Fibroblast of lung (primary cell): Measurements from ENCODE around the gene RFX8. TPM values are rescaled to one million over a fixed set of nuclear protein-coding genes. Genes with fewer than 3 reads are reported as not detected.
A peak's percentile ranks its signal among the peaks of the same experiment; 100 is the strongest.

Experiments
- DNase-seq, 2 donors: peaks; one replicate each; pipeline versions ENCODE4 v3.0.0 to v3.0.0-alpha.2; 2010; ENCODE audit warnings: low read depth in 2 of 2
- H2AFZ ChIP-seq: 2 replicates; pipeline ENCODE4 v1.5.1; 2012; ENCODE audit warnings: low read length, control low read depth, inconsistent platforms
- H3K27ac ChIP-seq: 2 replicates; pipeline ENCODE4 v1.5.1; 2011; ENCODE audit warnings: low read length, control low read depth; ENCODE audit not compliant: insufficient read depth
- H3K27me3 ChIP-seq: 2 replicates; pipeline ENCODE4 v1.5.1; 2011; ENCODE audit warnings: mild to moderate bottlenecking, low read length; ENCODE audit not compliant: control insufficient read depth, insufficient read depth
- H3K36me3 ChIP-seq: 2 replicates; pipeline ENCODE4 v1.5.1; 2011; ENCODE audit warnings: low read length; ENCODE audit not compliant: control insufficient read depth, insufficient read depth
- H3K4me1 ChIP-seq: 2 replicates; pipeline ENCODE4 v1.5.1; 2011; ENCODE audit warnings: low read length; ENCODE audit not compliant: control insufficient read depth, insufficient read depth; ENCODE audit errors: extremely low read depth
- H3K4me2 ChIP-seq: 2 replicates; pipeline ENCODE4 v1.5.1; 2011; ENCODE audit warnings: low read length, control low read depth; ENCODE audit not compliant: insufficient read depth; ENCODE audit errors: extremely low read depth
- H3K4me3 ChIP-seq, 4 experiments: fragments of 200-600 bp in 1 of 4; sonication (generic) in 1 of 4; replicated peaks in 1 of 4; 2 replicates each; pipeline ENCODE4 v1.5.1; 2011 to 2016; ENCODE audit warnings: low read length in 4 of 4, low read depth in 3 of 4, mild to moderate bottlenecking in 3 of 4, control low read depth in 2 of 4, inconsistent platforms in 1 of 4, mixed read lengths in 1 of 4; ENCODE audit not compliant: insufficient read depth in 1 of 4; ENCODE audit errors: control extremely low read depth in 1 of 4
- H3K79me2 ChIP-seq: 2 replicates; pipeline ENCODE4 v1.5.1; 2012; ENCODE audit warnings: mild to moderate bottlenecking, low read length, inconsistent platforms; ENCODE audit not compliant: control insufficient read depth, insufficient read depth
- H3K9ac ChIP-seq: 2 replicates; pipeline ENCODE4 v1.5.1; 2011; ENCODE audit warnings: mild to moderate bottlenecking, low read length, control low read depth; ENCODE audit not compliant: insufficient read depth
- H3K9me3 ChIP-seq: 2 replicates; pipeline ENCODE4 v1.5.1; 2012; ENCODE audit warnings: low read depth, low read length; ENCODE audit not compliant: control insufficient read depth, insufficient read depth
- H4K20me1 ChIP-seq: 2 replicates; pipeline ENCODE4 v1.5.1; 2011; ENCODE audit warnings: low read length; ENCODE audit not compliant: control insufficient read depth, insufficient read depth; ENCODE audit errors: extremely low read depth
- CTCF ChIP-seq, 2 donors: IDR thresholded peaks in 1 of 2; conservative IDR thresholded peaks in 1 of 2; 1 replicate in 1 of 2; 2 replicates in 1 of 2; pipeline ENCODE4 v1.5.1; 2011 to 2012; ENCODE audit warnings: low read length in 2 of 2, control low read depth in 1 of 2, inconsistent platforms in 1 of 2, low read depth in 1 of 2, mild to moderate bottlenecking in 1 of 2
- EZH2 ChIP-seq: IDR thresholded peaks from 2 replicates; pipeline ENCODE4 v1.5.1; 2012; ENCODE audit warnings: low read length, control low read depth, mild to moderate bottlenecking; ENCODE audit errors: missing control alignments
- polyA plus RNA-seq, 2 donors: library from polyadenylated mRNA; depleted of rRNA in 1 of 2; stranded (reverse) in 1 of 2; unstranded in 1 of 2; fragments of >200 nt; gene quantifications; 2 replicates each; pipeline ENCODE4 v1.2.1, GENCODE V29; 2011 to 2012; ENCODE audit warnings: missing spikeins in 1 of 2
- total RNA-seq: library from RNA; depleted of rRNA; stranded (reverse); fragments of >200 nt; gene quantifications from 2 replicates; pipeline ENCODE4 v1.2.1, GENCODE V29; 2014

The RFX8 gene
- total and polyA plus RNA-seq, 2 donors (not counting 1 experiment from before 2014, with no cell fraction given), result 4.3 to 12.4 TPM

- no peaks in the 10 kb centered on the region for H3K79me2 ChIP-seq
- H3K4me3 ChIP-seq, result no peak overlapping the region
- TF ChIP-seq EZH2 (no peak), CTCF (conservative IDR thresholded peaks at IDR 0.05 in 1 of 2, IDR thresholded peaks at IDR 0.05 in 1 of 2; ENCODE audit: low read depth in 1 of 2, low read length in 2 of 2) (no peak)
- no peaks in the 10 kb centered on the region for H3K36me3 ChIP-seq
- no peaks in the 10 kb centered on the region for H4K20me1 ChIP-seq
- no peak overlapping the region for H3K9ac ChIP-seq
- no peak overlapping the region for H3K27ac ChIP-seq
- H3K4me2 ChIP-seq, result no peak overlapping the region
- peaks cover 9% of the 10 kb centered on the region for H3K4me1 ChIP-seq
- H3K27me3 ChIP-seq, result no peaks in the 10 kb centered on the region
- H3K9me3 ChIP-seq, result no peaks in the 10 kb centered on the region
- H2AFZ ChIP-seq, result no peak overlapping the region
- peak; percentile 66 to 80 for DNase-seq
These were observed 25.3 kb upstream of the RFX8 start for GRCh38 chr2:101500180-101500579.

- no peak overlapping the region for H3K4me2 ChIP-seq
- H2AFZ ChIP-seq, result no peak overlapping the region
- peaks cover 6% of the 10 kb centered on the region for H3K4me1 ChIP-seq
- no peaks in the 10 kb centered on the region for H3K36me3 ChIP-seq
- H3K9me3 ChIP-seq, result no peaks in the 10 kb centered on the region
- no peak overlapping the region for H3K4me3 ChIP-seq
- no peaks in the 10 kb centered on the region for H4K20me1 ChIP-seq
- H3K27me3 ChIP-seq, result no peaks in the 10 kb centered on the region
- no peak for DNase-seq
- no peak overlapping the region for H3K27ac ChIP-seq
- H3K9ac ChIP-seq, result no peak overlapping the region
- no peak for TF ChIP-seq EZH2
- no peak for TF ChIP-seq CTCF (conservative IDR thresholded peaks at IDR 0.05 in 1 of 2, IDR thresholded peaks at IDR 0.05 in 1 of 2; ENCODE audit: low read depth in 1 of 2, low read length in 2 of 2)
- H3K79me2 ChIP-seq, result no peaks in the 10 kb centered on the region
These were observed 21.4 kb upstream of the RFX8 start for GRCh38 chr2:101496279-101496678.

- Histone ChIP-seq H3K36me3 (no peaks in the 10 kb centered on the region), H4K20me1 (no peaks in the 10 kb centered on the region), H3K4me2 (no peak overlapping the region), H3K27ac (no peak overlapping the region), H3K4me3 (no peak overlapping the region), H3K27me3 (no peaks in the 10 kb centered on the region), H3K4me1 (no peaks in the 10 kb centered on the region), H3K9ac (no peak overlapping the region), H3K9me3 (no peaks in the 10 kb centered on the region), H2AFZ (no peak overlapping the region), H3K79me2 (no peaks in the 10 kb centered on the region)
- no peak for TF ChIP-seq CTCF (conservative IDR thresholded peaks at IDR 0.05 in 1 of 2, IDR thresholded peaks at IDR 0.05 in 1 of 2; ENCODE audit: low read depth in 1 of 2, low read length in 2 of 2)
- no peak for TF ChIP-seq EZH2
- no peak for DNase-seq
These were observed 18.1 kb upstream of the RFX8 start for GRCh38 chr2:101492936-101493473.
